NB4 (cell line): Measurements from ENCODE around the gene PAMR1.

Experiments used
- DNase-seq: peaks from one replicate; pipeline ENCODE4 v3.0.0; 2010; ENCODE audit warnings: low read depth
- H3K4me3 ChIP-seq: one replicate; pipeline ENCODE4 v1.5.1; 2011; ENCODE audit warnings: mild to moderate bottlenecking, low read depth, low read length, moderate library complexity
- CTCF ChIP-seq: IDR thresholded peaks from one replicate; pipeline ENCODE4 v1.5.1; 2012; ENCODE audit warnings: low read depth, low read length
- MAX ChIP-seq: IDR thresholded peaks from 2 replicates; pipeline ENCODE4 v1.6.1; 2011; ENCODE audit warnings: low read depth, low read length
- MYC ChIP-seq: IDR thresholded peaks from 2 replicates; pipeline ENCODE4 v1.6.1; 2011; ENCODE audit warnings: low read depth, low read length
- POLR2A ChIP-seq: IDR thresholded peaks from 2 replicates; pipeline ENCODE4 v1.6.1; 2011; ENCODE audit warnings: mild to moderate bottlenecking; ENCODE audit not compliant: insufficient read length; ENCODE audit errors: extremely low read depth

The PAMR1 gene

GRCh38 chr11:35507688-35508087 lies 17.7 kb downstream of the PAMR1 start:
- TF ChIP-seq POLR2A = no peak
- TF ChIP-seq MYC = no peak
- TF ChIP-seq CTCF = no peak
- TF ChIP-seq MAX = no peak
- no peak for DNase-seq
- H3K4me3 ChIP-seq = no peak overlapping the region

- TF ChIP-seq MAX (no peak), POLR2A (no peak), CTCF (no peak), MYC (no peak)
- DNase-seq = no peak
- no peak overlapping the region for H3K4me3 ChIP-seq
Observed at GRCh38 chr11:35501776-35502175, 23.6 kb downstream of the PAMR1 start.

GRCh38 chr11:35500744-35501143 lies 24.7 kb downstream of the PAMR1 start:
- H3K4me3 ChIP-seq = no peak overlapping the region
- no peak for TF ChIP-seq MYC
- DNase-seq = no peak

- H3K4me3 ChIP-seq = no peak overlapping the region
- no peak for TF ChIP-seq MAX
- no peak for TF ChIP-seq CTCF
- DNase-seq = no peak
Observed at GRCh38 chr11:35496416-35496815, 29.0 kb downstream of the PAMR1 start.

- no peak overlapping the region for H3K4me3 ChIP-seq
- no peak for TF ChIP-seq CTCF
- TF ChIP-seq MYC = no peak
- TF ChIP-seq MAX = no peak
- no peak for TF ChIP-seq POLR2A
- DNase-seq = no peak
Observed at GRCh38 chr11:35494957-35495490, 30.4 kb downstream of the PAMR1 start.

- no peak for DNase-seq
- TF ChIP-seq CTCF (no peak), MYC (no peak), POLR2A (no peak), MAX (no peak)
- no peak overlapping the region for H3K4me3 ChIP-seq
Observed at GRCh38 chr11:35491231-35491871, 34.1 kb downstream of the PAMR1 start.
